Measurements from ENCODE around the gene ABCF3.

DNA sequence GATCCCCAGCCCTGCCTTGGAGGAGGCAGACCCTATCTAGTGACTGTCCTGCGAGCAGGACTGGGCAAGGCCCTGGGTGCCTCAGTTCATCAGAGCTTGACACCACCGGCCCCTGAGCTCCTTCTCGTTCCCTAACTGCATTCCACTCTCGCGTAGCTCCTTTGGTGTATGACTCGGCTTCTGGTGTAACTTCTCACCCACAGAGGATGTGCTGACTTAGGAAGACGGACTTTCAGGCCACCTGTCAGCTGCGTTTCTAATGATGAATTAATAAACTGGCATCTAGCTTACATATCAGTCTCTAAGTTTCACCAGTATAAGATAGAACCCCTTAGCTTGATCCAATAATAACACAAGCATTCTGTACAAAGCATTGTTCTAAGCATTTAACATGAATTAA lies 17.5 kb downstream of the ABCF3 start:
- TF ChIP-seq, protein P1, sequence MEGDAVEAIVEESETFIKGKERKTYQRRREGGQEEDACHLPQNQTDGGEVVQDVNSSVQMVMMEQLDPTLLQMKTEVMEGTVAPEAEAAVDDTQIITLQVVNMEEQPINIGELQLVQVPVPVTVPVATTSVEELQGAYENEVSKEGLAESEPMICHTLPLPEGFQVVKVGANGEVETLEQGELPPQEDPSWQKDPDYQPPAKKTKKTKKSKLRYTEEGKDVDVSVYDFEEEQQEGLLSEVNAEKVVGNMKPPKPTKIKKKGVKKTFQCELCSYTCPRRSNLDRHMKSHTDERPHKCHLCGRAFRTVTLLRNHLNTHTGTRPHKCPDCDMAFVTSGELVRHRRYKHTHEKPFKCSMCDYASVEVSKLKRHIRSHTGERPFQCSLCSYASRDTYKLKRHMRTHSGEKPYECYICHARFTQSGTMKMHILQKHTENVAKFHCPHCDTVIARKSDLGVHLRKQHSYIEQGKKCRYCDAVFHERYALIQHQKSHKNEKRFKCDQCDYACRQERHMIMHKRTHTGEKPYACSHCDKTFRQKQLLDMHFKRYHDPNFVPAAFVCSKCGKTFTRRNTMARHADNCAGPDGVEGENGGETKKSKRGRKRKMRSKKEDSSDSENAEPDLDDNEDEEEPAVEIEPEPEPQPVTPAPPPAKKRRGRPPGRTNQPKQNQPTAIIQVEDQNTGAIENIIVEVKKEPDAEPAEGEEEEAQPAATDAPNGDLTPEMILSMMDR (IDR thresholded peaks at IDR 0.05) = no peak
- TF ChIP-seq POLR2A (IDR thresholded peaks at IDR 0.05) (no peak), POLR2AphosphoS5 (IDR thresholded peaks at IDR 0.05) (no peak)

All from prostate gland (tissue), 2 donors.